Hippocampal formation (tissue), 2 donors: ENCODE measurements around the gene DENND2C.
A peak's percentile ranks its signal among the peaks of the same experiment; 100 is the strongest.

Source experiments
- DNase-seq, 2 donors: peaks; one replicate each; lab custom pipeline; 2025; lab: John Stamatoyannopoulos, UW

DENND2C gene, protein sequence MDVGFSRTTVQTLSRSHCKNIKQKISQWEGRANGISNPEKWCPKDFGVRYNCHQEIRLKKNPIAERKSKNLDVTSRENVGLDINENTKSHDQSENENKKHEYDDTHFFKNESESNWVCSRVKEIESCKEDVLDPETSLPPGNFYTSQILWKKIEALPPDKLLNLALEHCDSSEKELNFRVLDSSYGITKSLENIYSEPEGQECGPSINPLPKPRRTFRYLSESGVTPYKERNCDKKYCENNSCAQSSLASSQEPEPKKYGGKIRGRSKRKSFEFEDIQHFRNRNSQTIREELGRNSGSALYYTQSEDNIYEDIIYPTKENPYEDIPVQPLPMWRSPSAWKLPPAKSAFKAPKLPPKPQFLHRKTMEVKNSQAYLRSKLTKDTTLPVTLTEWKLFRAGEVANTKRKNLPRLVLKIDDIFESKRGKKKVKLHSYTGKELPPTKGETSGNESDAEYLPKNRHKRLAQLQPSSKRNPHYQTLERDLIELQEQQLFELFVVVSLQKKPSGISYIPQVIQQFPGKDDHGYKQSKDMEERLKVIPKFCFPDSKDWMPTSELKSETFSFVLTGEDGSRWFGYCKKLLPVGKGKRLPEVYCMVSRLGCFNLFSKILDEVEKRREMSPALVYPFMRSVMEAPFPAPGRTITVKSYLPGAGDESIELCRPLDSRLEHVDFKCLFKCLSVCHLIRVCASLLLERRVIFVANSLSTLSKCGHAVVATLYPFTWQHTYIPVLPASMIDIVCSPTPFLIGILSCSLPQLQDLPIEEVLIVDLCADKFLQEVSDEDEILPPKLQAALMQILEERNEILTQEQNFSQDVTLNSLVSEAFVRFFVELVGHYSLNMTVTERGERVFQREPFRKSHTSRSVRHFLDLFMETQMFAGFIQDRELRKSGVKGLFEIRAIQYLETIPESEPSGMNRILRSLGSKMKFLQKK

GRCh38 chr1:114669562-114670082, at the start of gene DENND2C:
DENND2C (minus strand) TSS chr1:114670049; CDS start chr1:114625984, 44,065 bp downstream.
- DNase-seq, result no peak

DNA sequence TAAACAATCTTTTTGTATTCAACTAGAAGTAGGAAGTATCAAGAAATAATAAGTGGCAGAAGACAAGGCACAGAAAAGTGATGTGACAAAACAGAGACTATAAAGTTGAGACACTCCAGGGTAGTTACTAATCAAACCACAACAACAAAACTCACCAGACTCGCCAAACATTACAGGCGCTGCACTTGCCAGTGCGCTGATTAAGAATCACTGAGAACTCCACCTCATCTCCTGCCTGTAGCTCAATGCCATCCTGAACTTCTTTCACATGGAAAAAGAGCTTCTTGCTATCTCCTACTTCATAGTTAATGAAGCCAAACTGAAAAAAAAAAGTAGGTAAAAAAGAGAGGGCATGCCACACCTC, 49.6 kb upstream of the DENND2C start:
- no peak for DNase-seq

DNA sequence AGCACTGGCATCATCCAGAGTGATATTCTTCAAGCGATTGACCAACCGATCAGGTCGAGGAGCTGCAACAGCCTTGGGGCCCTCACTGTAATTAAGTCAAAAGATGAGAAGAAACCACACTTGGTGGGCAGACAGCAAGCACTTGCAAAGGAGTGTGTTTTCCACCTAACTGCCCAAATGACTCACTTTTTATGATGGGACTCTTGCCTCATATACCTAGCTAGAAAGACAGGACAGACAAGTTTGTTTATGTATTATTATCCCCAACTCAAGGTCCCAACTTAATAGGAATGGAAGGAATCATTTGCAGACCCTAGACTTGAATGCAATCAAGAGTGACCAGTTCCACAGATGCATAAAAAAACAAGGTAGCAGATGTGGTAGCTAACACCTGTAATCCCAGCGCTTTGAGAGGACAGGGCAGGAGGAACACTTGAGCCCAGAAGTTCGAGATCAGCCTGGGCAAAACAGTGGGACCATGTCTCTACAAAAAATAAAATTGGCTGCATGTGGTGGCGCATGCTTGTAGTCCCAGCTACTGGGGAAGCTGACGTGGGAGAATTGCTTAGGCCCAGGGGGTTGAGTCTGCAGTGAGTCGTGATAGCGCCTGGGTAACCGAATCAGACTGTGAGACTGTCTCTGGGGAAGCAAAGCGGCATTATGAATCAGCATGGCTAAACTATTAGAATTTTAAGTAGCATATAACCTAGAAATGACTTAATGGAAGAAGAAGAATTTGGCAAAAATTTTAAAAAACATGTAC, 49.0 kb upstream of the DENND2C start:
- DNase-seq, result no peak

DNA sequence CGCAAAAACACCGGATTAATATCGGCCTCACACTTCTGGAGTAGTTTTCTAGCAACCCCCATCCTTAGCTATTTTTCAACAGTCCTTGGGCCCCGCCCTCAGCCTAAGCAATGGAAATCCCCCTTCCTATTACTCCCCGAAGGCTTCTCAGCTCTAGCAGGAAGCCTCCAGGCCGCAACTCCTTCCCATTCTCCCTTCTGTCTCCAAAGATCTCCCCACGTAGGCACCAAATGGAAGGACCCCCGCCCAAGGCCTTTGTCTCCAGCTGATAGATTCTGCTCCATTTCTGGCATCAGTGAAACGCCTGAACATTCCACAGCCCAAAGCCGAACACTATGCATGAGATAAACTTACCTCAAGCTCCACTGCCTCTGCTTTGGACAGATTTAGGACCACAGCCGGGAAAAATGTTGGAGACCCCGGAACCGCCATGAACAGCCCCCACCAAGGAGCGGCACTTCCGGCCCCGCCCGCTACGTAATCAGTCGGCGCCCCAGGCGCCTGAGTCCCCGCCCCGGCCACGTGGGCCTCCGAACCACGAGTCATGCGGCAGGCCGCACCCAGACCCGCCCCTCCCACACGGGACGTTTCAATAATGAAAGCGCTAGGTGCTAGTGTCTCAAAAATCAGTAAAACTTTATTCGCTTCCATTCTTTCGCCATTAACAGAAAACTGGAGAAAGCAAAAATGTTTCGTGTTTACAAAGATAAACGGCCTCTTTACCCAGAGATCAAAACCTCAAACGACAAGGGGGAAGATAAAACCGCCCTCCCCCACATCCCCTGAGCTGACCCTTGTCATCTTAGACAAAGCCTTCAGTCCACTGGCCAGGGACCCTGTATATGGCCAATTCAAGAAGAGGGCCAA, 46.7 kb upstream of the DENND2C start, which contains the start of gene NRAS:
NRAS (minus strand) TSS at position 468 of the 867 bp plus-strand sequence. CDS start 611 bp downstream, outside the sequence.
- peak; percentile 82 to 86 for DNase-seq

DNA sequence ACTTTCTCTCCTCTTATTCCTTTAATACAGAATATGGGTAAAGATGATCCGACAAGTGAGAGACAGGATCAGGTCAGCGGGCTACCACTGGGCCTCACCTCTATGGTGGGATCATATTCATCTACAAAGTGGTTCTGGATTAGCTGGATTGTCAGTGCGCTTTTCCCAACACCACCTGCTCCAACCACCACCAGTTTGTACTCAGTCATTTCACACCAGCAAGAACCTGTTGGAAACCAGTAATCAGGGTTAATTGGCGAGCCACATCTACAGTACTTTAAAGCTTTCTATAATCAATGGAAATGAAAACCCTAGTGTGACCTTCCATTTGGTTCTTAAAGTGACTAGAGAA, 46.1 kb upstream of the DENND2C start:
- DNase-seq, result no peak

- DNase-seq, result no peak
Measured at GRCh38 chr1:114712977-114713376, 43.1 kb upstream of the DENND2C start.

DNA sequence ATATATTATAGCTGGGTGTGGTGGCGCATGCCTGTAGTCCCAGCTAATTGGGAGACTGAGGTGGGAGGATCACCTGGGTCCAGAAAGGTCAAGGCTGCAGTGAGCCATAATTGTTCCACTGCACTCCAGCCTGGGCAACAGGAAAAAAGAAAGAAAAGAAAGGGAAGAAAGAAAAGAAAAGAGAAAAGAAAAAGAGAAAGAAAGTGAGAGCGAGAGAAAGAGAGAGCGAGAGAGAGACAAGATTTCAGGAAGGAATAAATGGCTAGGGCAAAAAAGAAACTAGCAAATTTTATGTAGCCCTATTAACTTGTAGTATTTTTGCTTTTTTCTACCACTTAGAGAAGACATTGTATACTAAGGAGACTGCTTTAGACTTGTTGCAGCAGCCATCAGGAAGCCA, 40.5 kb upstream of the DENND2C start:
- no peak for DNase-seq

DNA sequence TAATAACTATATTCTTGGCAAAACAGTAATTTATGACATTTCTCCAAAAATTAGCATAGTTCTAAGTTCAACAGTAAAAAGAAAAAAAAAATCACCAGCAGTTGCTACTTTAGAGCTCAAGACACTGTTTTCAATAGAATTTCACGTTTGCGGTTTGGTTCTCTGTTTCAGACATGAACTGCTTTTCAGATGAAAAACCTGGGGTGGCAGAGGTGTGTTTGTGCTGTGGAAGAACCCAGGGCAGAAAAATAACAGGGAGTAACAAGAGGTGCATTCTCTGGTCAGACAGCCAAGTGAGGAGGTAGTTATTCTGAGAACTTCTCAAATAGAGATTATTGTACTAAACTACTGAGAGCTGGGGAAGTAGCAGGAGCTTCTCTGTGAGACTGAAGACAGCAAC, 37.8 kb upstream of the DENND2C start:
- no peak for DNase-seq

- DNase-seq, result no peak
Measured at GRCh38 chr1:114703242-114703641, 33.4 kb upstream of the DENND2C start.

DNA sequence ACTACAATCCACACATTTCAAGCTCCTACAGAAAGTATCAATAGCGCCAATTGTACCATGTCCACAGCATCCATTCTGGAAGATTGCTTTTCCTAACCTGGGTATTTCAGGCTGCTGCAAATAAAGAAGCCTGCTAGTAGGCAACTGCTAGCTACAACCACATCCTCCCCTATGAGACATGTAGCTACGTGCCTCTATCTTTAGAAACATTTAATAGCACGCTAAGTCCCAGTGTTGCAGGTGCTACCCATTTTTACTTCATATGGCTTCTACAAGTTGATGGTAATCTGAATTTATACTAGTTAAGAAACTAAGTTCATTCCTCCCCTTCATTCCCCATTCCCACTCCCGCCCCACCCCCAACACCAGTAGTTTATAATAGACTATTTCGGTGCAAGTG, 32.9 kb upstream of the DENND2C start:
- DNase-seq, result no peak

- DNase-seq, result no peak
Measured at GRCh38 chr1:114701931-114702330, 32.1 kb upstream of the DENND2C start.

GRCh38 chr1:114700036-114700600, 30.3 kb upstream of the DENND2C start:
- DNase-seq, result no peak

- DNase-seq, result no peak
Measured at GRCh38 chr1:114696810-114697209, 27.0 kb upstream of the DENND2C start.

GRCh38 chr1:114695430-114696058, 25.7 kb upstream of the DENND2C start, which contains the start of gene AMPD1:
AMPD1 (minus strand) TSS chr1:114695546; CDS start chr1:114695471, 75 bp downstream.
- DNase-seq, result no peak

DNA sequence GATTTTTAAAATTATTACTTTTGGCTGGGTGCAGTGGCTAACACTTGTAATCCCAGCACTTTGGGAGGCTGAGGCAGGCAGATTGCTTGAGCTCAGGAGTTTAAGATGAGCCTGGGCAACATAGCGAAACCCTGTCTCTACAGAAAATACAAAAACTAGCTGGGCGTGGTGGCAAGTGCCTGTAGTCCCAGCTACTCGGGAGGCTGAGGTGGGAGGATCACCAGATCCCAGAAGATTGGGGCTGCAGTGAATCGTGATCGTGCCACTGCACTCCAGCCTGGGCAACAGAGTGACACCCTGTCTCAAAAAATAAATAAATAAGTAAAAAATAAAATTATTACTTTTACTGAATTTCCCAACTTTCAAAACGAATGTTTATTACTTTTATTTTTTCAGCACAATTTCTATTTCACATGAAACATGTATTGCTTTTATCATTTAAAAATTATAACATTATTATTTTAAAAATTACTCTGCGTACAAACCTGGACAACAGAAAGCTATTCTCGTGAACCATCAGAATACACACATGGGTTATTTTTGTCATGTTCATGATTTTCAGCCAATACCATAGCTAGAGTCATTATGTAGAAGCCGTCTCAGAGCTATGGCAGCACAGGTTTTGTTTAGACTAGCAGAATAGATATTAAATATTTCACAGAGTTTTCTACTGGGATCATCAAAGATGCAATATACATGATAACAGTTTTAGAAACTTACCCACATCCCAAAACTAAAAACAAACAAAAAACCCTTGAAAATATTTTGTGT, 24.9 kb upstream of the DENND2C start:
- no peak for DNase-seq

- no peak for DNase-seq
Measured at GRCh38 chr1:114692947-114693346, 23.1 kb upstream of the DENND2C start.

DNA sequence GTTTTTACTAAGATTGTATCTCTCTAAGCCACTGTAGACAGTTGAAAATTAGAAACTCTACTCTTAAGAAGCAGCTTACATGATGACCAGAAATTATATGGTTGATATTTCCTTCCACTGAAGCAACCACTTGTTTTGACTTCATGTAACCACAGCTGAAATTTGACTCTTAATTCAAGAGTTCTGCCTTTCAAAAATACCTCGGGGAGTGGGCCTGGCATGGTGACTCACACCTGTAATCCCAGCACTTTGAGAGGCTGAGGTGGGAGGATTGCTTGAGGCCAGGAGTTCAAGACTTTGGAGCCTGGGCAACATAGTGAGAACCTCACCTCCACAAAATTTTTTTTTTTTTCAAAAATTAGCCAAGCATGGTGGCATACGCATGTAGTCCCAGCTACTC, 21.2 kb upstream of the DENND2C start:
- no peak for DNase-seq

DNA sequence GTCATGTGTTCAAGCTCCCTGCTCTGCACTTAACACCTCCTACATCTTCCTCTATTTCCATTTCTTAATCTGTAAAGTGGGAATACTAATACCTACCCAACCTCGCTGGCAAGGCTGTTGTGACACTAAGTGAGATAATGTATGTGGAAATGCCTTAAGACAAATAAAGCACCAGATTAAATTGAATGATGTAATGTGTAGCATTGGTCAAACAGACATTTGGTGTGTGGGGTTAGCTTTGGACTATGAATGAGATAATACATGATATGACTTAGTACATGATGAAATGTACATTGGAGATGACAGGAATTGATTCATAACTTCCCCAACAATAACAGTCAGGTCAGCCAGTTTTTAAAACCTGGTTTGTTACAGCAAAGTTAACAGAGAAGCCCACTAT, 20.3 kb upstream of the DENND2C start:
- no peak for DNase-seq

- no peak for DNase-seq
Measured at GRCh38 chr1:114688526-114688925, 18.7 kb upstream of the DENND2C start.
